Glutamatergic neuron (in vitro differentiated cells): ENCODE data around the gene MAPK1. TPM values are rescaled to one million over a fixed set of nuclear protein-coding genes. Genes with fewer than 3 reads are reported as not detected.
A peak's percentile ranks its signal among the peaks of the same experiment; 100 is the strongest.
"Not testable (repeated sequence)": the region's sequence is repeated elsewhere in the genome, so short reads cannot be mapped to it uniquely, and the experiment has no call there.

Source experiments
- DNase-seq: peaks from one replicate; pipeline ENCODE4 v3.0.0; 2022
- H3K27ac Mint-ChIP-seq: one replicate; pipeline ENCODE4 v1.8.0; 2020; ENCODE audit warnings: mild to moderate bottlenecking, mixed read lengths, inconsistent platforms; ENCODE audit not compliant: unreplicated experiment
- H3K27me3 Mint-ChIP-seq: one replicate; pipeline ENCODE4 v1.8.0; 2020; ENCODE audit warnings: mild to moderate bottlenecking, moderate library complexity, mixed read lengths, inconsistent platforms; ENCODE audit not compliant: unreplicated experiment
- H3K36me3 Mint-ChIP-seq: one replicate; pipeline ENCODE4 v1.8.0; 2020; ENCODE audit warnings: mild to moderate bottlenecking, mixed read lengths, inconsistent platforms; ENCODE audit not compliant: unreplicated experiment
- H3K4me1 Mint-ChIP-seq: one replicate; pipeline ENCODE4 v1.8.0; 2020; ENCODE audit warnings: mild to moderate bottlenecking, low read depth, mixed read lengths, inconsistent platforms; ENCODE audit not compliant: unreplicated experiment
- H3K4me3 Mint-ChIP-seq: one replicate; pipeline ENCODE4 v1.8.0; 2020; ENCODE audit warnings: mild to moderate bottlenecking, mixed read lengths, inconsistent platforms; ENCODE audit not compliant: unreplicated experiment
- H3K9me3 Mint-ChIP-seq: one replicate; pipeline ENCODE4 v1.8.0; 2020; ENCODE audit warnings: mild to moderate bottlenecking, moderate library complexity, mixed read lengths, inconsistent platforms; ENCODE audit not compliant: unreplicated experiment
- CTCF ChIP-seq: fragments of 200-600 bp; sonication (generic); IDR thresholded peaks from one replicate; pipeline ENCODE4 v1.5.0; 2021; ENCODE audit not compliant: partially characterized antibody, unreplicated experiment
- total RNA-seq: library from RNA; stranded (reverse); fragmentation: NEBNext Ultra II Directional; extraction: Animal tissue kit (Norgen Biotek cat#: 25700); gene quantifications from one replicate; pipeline ENCODE4 v1.2.1, GENCODE V29; 2021; ENCODE audit not compliant: unreplicated experiment

The MAPK1 gene
- total RNA-seq, 1 donor from 2014 or later = 148 TPM

GRCh38 chr22:21755851-21756284 lies 111.6 kb downstream of the MAPK1 start:
- H3K27ac Mint-ChIP-seq = peak overlapping the region; percentile 100

GRCh38 chr22:21754523-21754922 lies 112.9 kb downstream of the MAPK1 start:
- peak; percentile 79 for DNase-seq
- H3K36me3 Mint-ChIP-seq = peaks cover 7% of the 10 kb centered on the region
- H3K9me3 Mint-ChIP-seq = peaks cover 32% of the 10 kb centered on the region
- H3K27me3 Mint-ChIP-seq = peaks cover 22% of the 10 kb centered on the region
- no peak for TF ChIP-seq CTCF
- H3K27ac Mint-ChIP-seq = peak overlapping the region; percentile 100
- peaks cover 56% of the 10 kb centered on the region for H3K4me1 Mint-ChIP-seq
- peak overlapping the region; percentile 74 for H3K4me3 Mint-ChIP-seq

More at GRCh38 chr22:21755851-21756284, 111.6 kb downstream of the MAPK1 start:
- H3K27me3 Mint-ChIP-seq = peaks cover 22% of the 10 kb centered on the region
- peaks cover 32% of the 10 kb centered on the region for H3K9me3 Mint-ChIP-seq
- TF ChIP-seq CTCF = no peak
- DNase-seq = no peak
- peak overlapping the region; percentile 74 for H3K4me3 Mint-ChIP-seq
- H3K4me1 Mint-ChIP-seq = peaks cover 63% of the 10 kb centered on the region
- H3K36me3 Mint-ChIP-seq = peaks cover 7% of the 10 kb centered on the region

GRCh38 chr22:21753374-21754111 lies 113.9 kb downstream of the MAPK1 start:
- peaks cover 51% of the 10 kb centered on the region for H3K4me1 Mint-ChIP-seq
- no peak for TF ChIP-seq CTCF
- H3K9me3 Mint-ChIP-seq = peaks cover 32% of the 10 kb centered on the region
- peak overlapping the region; percentile 46 for H3K4me3 Mint-ChIP-seq
- peaks cover 18% of the 10 kb centered on the region for H3K27me3 Mint-ChIP-seq
- peaks cover 2% of the 10 kb centered on the region for H3K36me3 Mint-ChIP-seq
- H3K27ac Mint-ChIP-seq = peak overlapping the region; percentile 100
- DNase-seq = peak; percentile 31

- Mint-ChIP-seq H3K4me3 (peak overlapping the region; percentile 56), H3K27ac (peak overlapping the region; percentile 100), H3K27me3 (peaks cover 17% of the 10 kb centered on the region), H3K4me1 (peaks cover 53% of the 10 kb centered on the region), H3K9me3 (peaks cover 27% of the 10 kb centered on the region), H3K36me3 (no peaks in the 10 kb centered on the region)
- no peak for DNase-seq
- no peak for TF ChIP-seq CTCF
Measured at GRCh38 chr22:21752276-21752675, 115.2 kb downstream of the MAPK1 start.

- H3K4me3 Mint-ChIP-seq = no peak overlapping the region
- H3K36me3 Mint-ChIP-seq = no peaks in the 10 kb centered on the region
- no peak overlapping the region for H3K27ac Mint-ChIP-seq
- no peak for DNase-seq
- H3K4me1 Mint-ChIP-seq = peaks cover 20% of the 10 kb centered on the region
- H3K27me3 Mint-ChIP-seq = peaks cover 3% of the 10 kb centered on the region
- TF ChIP-seq CTCF = no peak
- no peaks in the 10 kb centered on the region for H3K9me3 Mint-ChIP-seq
Measured at GRCh38 chr22:21745948-21746347, 121.5 kb downstream of the MAPK1 start.

- not testable (repeated sequence) for H3K9me3 Mint-ChIP-seq, H3K27me3 Mint-ChIP-seq, H3K4me3 Mint-ChIP-seq, H3K36me3 Mint-ChIP-seq, H3K27ac Mint-ChIP-seq, DNase-seq
- H3K4me1 Mint-ChIP-seq = peaks cover 23% of the 10 kb centered on the region
Measured at GRCh38 chr22:21744917-21745316, 122.5 kb downstream of the MAPK1 start.
